DMS153 treated with DMSO at 0.1 percent for 48 hours (cell line): ENCODE data around the gene ODF2.
"Not testable (repeated sequence)": the region's sequence is repeated elsewhere in the genome, so short reads cannot be mapped to it uniquely, and the experiment has no call there.

ENCODE experiments used
- DNase-seq: peaks from one replicate; lab custom pipeline; 2025; ENCODE audit not compliant: unreplicated experiment; lab: John Stamatoyannopoulos, UW

ODF2 gene

GRCh38 chr9:128423356-128423755 lies 32.5 kb upstream of the ODF2 start:
- DNase-seq = not testable (repeated sequence)

GRCh38 chr9:128424268-128424780 lies 31.5 kb upstream of the ODF2 start:
- DNase-seq = no peak

GRCh38 chr9:128428644-128429512 lies 26.9 kb upstream of the ODF2 start:
- no peak for DNase-seq

- DNase-seq = no peak
Measured at GRCh38 chr9:128429513-128430086, 26.2 kb upstream of the ODF2 start.

GRCh38 chr9:128431207-128431606 lies 24.6 kb upstream of the ODF2 start:
- DNase-seq = no peak

GRCh38 chr9:128434340-128434739 lies 21.5 kb upstream of the ODF2 start:
- DNase-seq = no peak

- DNase-seq = no peak
Measured at GRCh38 chr9:128435611-128436010, 20.2 kb upstream of the ODF2 start.

GRCh38 chr9:128438343-128439109 lies 17.3 kb upstream of the ODF2 start:
- peak; percentile 83 for DNase-seq

GRCh38 chr9:128439273-128439672 lies 16.5 kb upstream of the ODF2 start:
- no peak for DNase-seq

- DNase-seq = no peak
Measured at GRCh38 chr9:128442150-128442549, 13.7 kb upstream of the ODF2 start.

- DNase-seq = not testable (repeated sequence)
Measured at GRCh38 chr9:128446505-128446904, 9.3 kb upstream of the ODF2 start.

- DNase-seq = no peak
Measured at GRCh38 chr9:128448746-128449145, 7.1 kb upstream of the ODF2 start.

- DNase-seq = peak; percentile 7
Measured at GRCh38 chr9:128454991-128455390, 815 bp upstream of the ODF2 start.

GRCh38 chr9:128456613-128457061 lies 831 bp downstream of the ODF2 start:
- peak; percentile 40 for DNase-seq

- no peak for DNase-seq
Measured at GRCh38 chr9:128457207-128457606, 1.4 kb downstream of the ODF2 start.

GRCh38 chr9:128459011-128459410 lies 3.2 kb downstream of the ODF2 start:
- DNase-seq = no peak

- no peak for DNase-seq
Measured at GRCh38 chr9:128469070-128469469, 13.3 kb downstream of the ODF2 start.

GRCh38 chr9:128470560-128470959 lies 14.8 kb downstream of the ODF2 start:
- no peak for DNase-seq

- no peak for DNase-seq
Measured at GRCh38 chr9:128473104-128473503, 17.3 kb downstream of the ODF2 start.

- DNase-seq = no peak
Measured at GRCh38 chr9:128475867-128476266, 20.1 kb downstream of the ODF2 start.

GRCh38 chr9:128479262-128479661 lies 23.5 kb downstream of the ODF2 start:
- DNase-seq = no peak
